ENCODE results near the gene FBXW4.

DNA sequence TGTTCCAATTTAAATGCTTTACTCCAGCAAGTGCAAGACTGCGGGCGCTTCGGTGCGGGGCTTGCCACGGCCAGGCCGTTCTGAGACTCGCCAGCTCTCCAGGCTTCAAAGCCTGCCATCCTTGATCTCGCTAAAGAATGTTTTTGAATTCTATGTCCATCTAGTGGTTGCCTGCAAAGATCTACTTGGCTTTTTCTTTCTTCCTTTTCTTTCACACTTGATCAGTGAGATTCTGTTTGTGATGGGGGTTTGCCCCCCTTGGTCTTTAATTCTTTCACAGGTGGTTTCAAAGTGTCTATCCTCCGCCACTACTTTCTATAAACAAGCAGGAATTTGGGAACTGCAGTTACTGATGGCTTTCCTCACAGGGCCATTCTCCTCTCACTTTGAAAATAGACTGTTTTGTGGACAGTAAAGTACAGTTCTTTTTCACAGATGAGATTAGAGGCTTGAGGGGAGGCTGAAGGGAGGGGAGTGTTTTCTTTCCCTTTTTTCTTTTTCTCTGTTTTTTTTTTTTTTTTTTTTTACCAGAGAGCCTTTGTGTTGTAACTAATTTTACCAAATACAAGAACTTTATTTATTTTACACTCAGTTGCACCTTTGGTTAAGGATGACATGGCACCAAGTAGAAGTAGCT, 15.2 kb upstream of the FBXW4 start:
- TF ChIP-seq, protein P1, sequence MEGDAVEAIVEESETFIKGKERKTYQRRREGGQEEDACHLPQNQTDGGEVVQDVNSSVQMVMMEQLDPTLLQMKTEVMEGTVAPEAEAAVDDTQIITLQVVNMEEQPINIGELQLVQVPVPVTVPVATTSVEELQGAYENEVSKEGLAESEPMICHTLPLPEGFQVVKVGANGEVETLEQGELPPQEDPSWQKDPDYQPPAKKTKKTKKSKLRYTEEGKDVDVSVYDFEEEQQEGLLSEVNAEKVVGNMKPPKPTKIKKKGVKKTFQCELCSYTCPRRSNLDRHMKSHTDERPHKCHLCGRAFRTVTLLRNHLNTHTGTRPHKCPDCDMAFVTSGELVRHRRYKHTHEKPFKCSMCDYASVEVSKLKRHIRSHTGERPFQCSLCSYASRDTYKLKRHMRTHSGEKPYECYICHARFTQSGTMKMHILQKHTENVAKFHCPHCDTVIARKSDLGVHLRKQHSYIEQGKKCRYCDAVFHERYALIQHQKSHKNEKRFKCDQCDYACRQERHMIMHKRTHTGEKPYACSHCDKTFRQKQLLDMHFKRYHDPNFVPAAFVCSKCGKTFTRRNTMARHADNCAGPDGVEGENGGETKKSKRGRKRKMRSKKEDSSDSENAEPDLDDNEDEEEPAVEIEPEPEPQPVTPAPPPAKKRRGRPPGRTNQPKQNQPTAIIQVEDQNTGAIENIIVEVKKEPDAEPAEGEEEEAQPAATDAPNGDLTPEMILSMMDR (IDR thresholded peaks at IDR 0.05) = no peak
- no peak for TF ChIP-seq POLR2A (IDR thresholded peaks at IDR 0.05)

Data from right lobe of liver (tissue), 4 donors.